Effector memory CD4-positive, alpha-beta T cell (primary cell): ENCODE measurements around the gene RIMKLB.
"Not testable (repeated sequence)": the region's sequence is repeated elsewhere in the genome, so short reads cannot be mapped to it uniquely, and the experiment has no call there.

ENCODE experiments used
- DNase-seq, 3 donors: peaks; one replicate each; pipeline ENCODE4 v3.0.0-alpha.2; 2020
- H3K27ac ChIP-seq: 2 replicates; pipeline ENCODE4 v1.7.0; 2013; ENCODE audit warnings: mild to moderate bottlenecking, low read length, moderate library complexity; ENCODE audit not compliant: insufficient read depth, poor library complexity, severe bottlenecking
- H3K27me3 ChIP-seq: replicated peaks from 2 replicates; pipeline ENCODE4 v1.7.0; 2013; ENCODE audit warnings: mild to moderate bottlenecking, low read length; ENCODE audit not compliant: insufficient read depth, control insufficient read depth, poor library complexity, severe bottlenecking
- H3K36me3 ChIP-seq: 2 replicates; pipeline ENCODE4 v1.7.0; 2013; ENCODE audit warnings: mild to moderate bottlenecking, low read length, moderate library complexity; ENCODE audit not compliant: control insufficient read depth, insufficient read depth
- H3K4me1 ChIP-seq: 2 replicates; pipeline ENCODE4 v1.7.0; 2013; ENCODE audit warnings: low read length, mild to moderate bottlenecking; ENCODE audit not compliant: control insufficient read depth, insufficient read depth, poor library complexity, severe bottlenecking
- H3K4me3 ChIP-seq: 2 replicates; pipeline ENCODE4 v1.7.0; 2013; ENCODE audit warnings: low read length, low read depth, mild to moderate bottlenecking; ENCODE audit not compliant: insufficient read depth, poor library complexity, severe bottlenecking
- H3K9me3 ChIP-seq: 2 replicates; pipeline ENCODE4 v1.7.0; 2013; ENCODE audit warnings: mild to moderate bottlenecking, low read length, moderate library complexity; ENCODE audit not compliant: control insufficient read depth

Gene RIMKLB

DNA sequence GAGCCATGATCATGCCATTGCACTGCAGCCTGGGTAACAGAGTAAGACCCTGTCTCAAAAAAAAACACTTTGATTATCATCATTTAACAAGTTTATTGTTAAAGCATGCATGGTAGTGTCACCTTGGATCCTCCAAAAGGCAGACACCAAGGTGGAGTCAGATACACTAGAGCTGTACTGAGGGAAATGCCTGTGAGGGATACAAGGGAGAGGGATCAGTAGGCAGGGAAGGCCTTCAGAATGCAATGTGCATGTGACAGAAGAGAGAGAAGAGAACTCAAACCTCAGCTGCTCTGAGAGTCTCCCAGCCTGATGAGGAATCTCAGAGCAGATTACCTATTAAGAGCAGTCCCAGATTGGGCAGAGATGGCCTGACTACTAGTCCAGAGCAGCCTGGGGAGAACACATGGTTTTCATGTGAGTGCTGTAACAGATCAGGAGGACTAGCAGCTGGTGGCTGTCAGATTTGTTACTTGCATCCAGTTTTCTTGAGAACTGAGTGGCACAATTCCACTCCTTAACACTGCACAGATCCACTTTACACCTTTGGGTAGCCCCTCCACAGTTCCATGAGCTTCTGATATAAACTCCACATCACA lies 86.6 kb downstream of the RIMKLB start:
- Histone ChIP-seq H3K4me3 (no peak overlapping the region), H3K9me3 (no peaks in the 10 kb centered on the region), H3K4me1 (no peaks in the 10 kb centered on the region), H3K27me3 (no peaks in the 10 kb centered on the region), H3K36me3 (no peaks in the 10 kb centered on the region), H3K27ac (no peak overlapping the region)
- DNase-seq = no peak

DNA sequence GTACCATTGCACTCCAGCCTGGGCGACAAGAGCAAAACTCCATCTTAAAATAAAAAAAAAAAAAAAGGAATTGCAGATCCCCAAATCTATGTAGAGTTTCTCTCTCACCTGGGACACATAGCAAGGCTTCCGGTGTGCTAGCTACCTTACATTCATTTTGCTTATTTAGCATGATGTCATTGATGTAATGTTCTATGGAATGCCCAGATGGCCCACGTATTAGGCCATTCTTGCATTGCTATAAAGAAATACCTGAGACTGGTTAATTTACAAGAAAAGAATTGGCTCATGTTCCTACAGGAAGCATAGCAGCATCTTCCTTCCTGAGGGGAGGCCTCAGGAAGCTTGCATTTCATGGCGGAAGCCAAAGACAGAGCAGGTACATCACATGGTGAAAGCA lies 87.7 kb downstream of the RIMKLB start:
- Histone ChIP-seq H3K9me3 (no peaks in the 10 kb centered on the region), H3K27ac (no peak overlapping the region), H3K4me1 (no peaks in the 10 kb centered on the region), H3K4me3 (no peak overlapping the region), H3K36me3 (no peaks in the 10 kb centered on the region), H3K27me3 (no peaks in the 10 kb centered on the region)
- no peak for DNase-seq

DNA sequence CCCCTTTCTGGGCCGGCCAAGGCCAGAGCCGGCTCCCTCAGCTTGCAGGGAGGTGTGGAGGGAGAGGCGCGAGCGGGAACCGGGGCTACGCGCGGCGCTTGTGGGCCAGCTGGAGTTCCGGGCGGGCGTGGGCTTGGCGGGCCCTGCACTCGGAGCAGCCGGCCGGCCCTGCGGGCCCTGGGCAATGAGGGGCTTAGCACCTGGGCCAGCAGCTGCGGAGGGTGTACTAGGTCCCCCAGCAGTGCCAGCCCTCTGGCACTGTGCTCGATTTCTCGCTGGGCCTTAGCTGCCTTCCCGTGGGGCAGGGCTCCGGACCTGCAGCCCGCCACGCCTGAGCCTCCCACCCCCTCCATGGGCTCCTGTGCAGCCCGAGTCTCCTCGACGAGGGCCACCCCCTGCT lies 89.4 kb downstream of the RIMKLB start:
- not testable (repeated sequence) for H3K27ac ChIP-seq, H3K4me3 ChIP-seq, H3K9me3 ChIP-seq, H3K4me1 ChIP-seq, H3K36me3 ChIP-seq, H3K27me3 ChIP-seq, DNase-seq

DNA sequence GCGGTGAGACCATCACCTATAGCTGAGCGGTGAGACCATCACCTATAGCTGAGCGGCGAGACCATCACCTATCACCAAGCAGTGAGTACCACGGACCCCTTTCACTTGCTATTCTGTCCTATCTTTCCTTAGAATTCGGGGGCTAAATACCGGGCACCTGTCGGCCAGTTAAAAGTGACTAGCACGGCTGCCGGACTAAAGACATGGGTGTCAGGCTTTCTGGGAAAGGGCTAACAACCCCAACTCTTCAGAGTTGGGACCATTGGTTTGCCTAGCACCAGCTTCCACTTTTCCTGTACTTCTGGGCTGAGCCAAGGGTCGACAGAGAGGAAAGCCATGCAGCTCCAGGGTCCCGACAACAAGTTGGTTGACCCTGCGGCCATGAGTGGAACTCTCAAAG lies 90.9 kb downstream of the RIMKLB start:
- H3K9me3 ChIP-seq, H3K36me3 ChIP-seq, H3K27ac ChIP-seq, H3K4me1 ChIP-seq, H3K4me3 ChIP-seq, DNase-seq, H3K27me3 ChIP-seq: not testable (repeated sequence)

DNA sequence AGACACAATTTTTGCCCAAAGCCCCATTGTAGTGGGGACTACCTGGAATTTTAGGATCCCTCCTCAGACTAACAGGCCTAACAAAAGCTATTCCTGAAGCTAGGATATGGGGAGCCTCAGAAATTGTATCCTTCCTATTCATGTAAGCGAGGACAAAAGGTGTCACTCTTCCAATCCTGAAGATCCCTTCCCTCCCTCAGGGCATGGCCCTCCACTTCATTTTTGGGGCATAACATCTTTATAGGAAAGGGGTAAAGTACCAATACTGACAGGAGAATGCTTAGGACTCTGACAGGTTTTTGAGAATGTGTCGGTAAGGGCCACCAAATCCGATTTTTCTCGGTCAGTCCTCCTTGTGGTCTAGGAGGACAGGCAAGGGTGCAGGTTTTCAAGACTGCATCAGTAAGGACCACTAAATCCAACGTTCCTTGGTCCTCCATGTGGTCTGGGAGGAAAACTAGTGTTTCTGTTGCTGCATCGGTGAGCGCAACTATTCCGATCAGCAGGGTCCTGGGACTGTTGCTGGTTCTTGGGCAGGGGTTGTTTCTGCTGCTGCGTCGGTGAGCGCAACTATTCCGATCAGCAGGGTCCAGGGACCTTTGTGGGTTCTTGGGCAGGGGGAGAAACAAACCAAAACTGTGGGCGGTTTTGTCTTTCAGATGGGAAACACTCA lies 91.7 kb downstream of the RIMKLB start:
- H3K27me3 ChIP-seq, H3K27ac ChIP-seq, H3K9me3 ChIP-seq, H3K4me1 ChIP-seq, DNase-seq, H3K36me3 ChIP-seq, H3K4me3 ChIP-seq: not testable (repeated sequence)

DNA sequence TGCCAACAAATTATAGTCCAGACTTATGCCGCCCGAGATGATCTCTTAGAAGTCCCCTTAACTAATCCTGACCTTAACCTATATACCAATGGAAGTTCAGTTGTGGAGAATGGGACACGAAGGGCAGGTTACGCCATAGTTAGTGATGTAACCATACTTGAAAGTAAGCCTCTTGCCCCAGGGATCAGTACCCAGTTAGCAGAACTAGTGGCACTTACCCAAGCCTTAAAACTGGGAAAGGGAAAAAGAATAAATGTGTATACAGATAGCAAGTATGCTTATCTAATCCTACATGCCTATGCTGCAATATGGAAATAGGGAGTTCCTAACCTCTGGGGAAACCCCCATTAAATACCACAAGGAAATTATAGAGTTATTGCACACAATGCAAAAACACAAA lies 95.4 kb downstream of the RIMKLB start:
- H3K9me3 ChIP-seq, DNase-seq, H3K27ac ChIP-seq, H3K4me1 ChIP-seq, H3K4me3 ChIP-seq, H3K36me3 ChIP-seq, H3K27me3 ChIP-seq: not testable (repeated sequence)

DNA sequence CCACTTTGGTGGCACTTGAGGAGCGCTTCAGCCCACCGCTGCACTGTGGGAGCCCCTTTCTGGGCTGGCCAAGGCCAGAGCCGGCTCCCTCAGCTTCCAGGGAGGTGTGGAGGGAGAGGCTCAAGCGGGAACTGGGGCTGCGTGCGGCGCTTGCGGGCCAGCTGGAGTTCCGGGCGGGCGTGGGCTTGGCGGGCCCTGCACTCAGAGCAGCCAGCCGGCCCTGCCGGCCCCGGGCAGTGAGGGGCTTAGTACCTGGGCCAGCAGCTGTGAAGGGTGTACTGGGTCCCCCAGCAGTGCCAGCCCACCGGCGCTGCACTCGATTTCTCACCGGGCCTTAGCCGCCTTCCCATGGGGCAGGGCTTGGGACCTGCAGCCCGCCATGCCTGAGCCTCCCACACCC lies 96.8 kb downstream of the RIMKLB start:
- H3K4me1 ChIP-seq, H3K27me3 ChIP-seq, H3K36me3 ChIP-seq, DNase-seq, H3K27ac ChIP-seq, H3K4me3 ChIP-seq, H3K9me3 ChIP-seq: not testable (repeated sequence)

DNA sequence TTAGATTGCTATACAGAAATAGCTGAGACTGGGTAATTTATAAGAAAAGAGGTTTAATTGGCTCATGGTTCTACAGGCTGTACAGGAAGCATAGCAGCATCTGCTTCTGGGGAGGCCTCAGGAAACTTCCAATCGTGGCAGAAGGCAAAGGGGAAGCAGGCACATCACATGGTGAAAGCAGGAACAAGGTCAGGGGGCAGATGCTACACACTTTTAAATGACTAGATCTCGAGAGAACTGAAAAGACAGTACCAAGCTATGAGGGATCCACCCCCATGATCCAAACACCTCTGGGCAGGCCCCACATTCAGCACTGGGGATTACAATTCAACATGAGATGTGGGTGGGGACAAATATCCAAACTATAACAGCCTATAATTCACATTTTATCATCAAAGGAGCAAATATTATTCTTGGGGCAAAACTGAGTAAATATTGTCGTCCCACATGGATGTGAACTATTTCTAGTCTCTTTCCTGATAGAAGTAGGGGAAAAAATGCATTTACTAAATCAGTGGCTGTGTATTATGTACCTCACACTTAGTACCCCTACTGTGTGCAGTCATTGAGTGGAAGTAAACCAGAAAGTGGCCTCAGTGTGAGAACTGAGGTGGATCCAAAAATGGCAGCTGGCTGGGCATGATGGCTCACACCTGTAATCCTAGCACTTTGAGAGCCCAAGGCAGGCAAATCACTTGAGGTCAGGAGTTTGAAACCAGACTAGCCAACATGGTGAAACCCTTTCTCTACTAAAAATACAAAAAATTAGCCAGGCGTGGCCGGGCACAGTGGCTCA lies 99.2 kb downstream of the RIMKLB start:
- no peaks in the 10 kb centered on the region for H3K4me1 ChIP-seq
- H3K27me3 ChIP-seq = no peaks in the 10 kb centered on the region
- H3K4me3 ChIP-seq = no peak overlapping the region
- no peak for DNase-seq
- H3K36me3 ChIP-seq = no peaks in the 10 kb centered on the region
- no peak overlapping the region for H3K27ac ChIP-seq
- no peaks in the 10 kb centered on the region for H3K9me3 ChIP-seq

DNA sequence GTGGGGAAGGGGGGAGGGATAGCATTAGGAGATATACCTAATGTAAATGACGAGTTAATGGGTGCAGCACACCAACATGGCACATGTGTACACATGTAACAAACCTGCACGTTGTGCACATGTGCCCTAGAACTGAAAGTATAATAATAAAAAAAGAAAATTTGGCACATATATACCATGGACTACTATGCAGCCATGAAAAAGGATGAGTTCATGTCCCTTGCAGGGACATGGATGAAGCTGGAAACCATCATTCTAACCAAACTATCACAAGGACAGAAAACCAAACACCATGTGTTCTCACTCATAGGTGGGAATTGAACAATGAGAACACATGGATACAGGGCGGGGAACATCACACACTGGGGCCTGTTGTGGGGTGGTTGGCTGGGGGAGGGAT lies 103.4 kb downstream of the RIMKLB start:
- H3K36me3 ChIP-seq, H3K27ac ChIP-seq, H3K4me3 ChIP-seq, H3K9me3 ChIP-seq, H3K4me1 ChIP-seq, DNase-seq, H3K27me3 ChIP-seq: not testable (repeated sequence)

DNA sequence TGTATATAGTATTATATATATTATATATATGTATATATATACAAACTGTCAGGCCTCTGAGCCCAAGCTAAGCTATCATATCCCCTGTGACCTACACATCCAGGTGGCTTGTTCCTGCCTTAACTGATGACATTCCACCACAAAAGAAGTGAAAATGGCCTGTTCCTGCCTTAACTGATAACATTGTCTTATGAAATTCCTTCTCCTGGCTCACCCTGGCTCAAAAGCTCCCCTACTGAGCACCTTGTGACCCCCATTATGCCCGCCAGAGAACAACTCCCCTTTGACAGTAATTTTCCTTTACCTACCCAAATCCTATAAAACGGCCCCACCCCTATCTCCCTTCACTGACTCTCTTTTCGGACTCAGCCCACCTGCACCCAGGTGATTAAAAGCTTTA lies 107.0 kb downstream of the RIMKLB start:
- not testable (repeated sequence) for H3K36me3 ChIP-seq, DNase-seq, H3K4me3 ChIP-seq, H3K27ac ChIP-seq, H3K27me3 ChIP-seq, H3K4me1 ChIP-seq, H3K9me3 ChIP-seq
